IPS DF 6.9 (cell line): ENCODE measurements around the gene ZC3H18.
A peak's percentile ranks its signal among the peaks of the same experiment; 100 is the strongest.

Experiments used
- DNase-seq: peaks from one replicate; pipeline ENCODE4 v3.0.0-alpha.2; 2013; ENCODE audit warnings: low read depth, low spot score
- H3K27ac ChIP-seq: one replicate; pipeline ENCODE4 v1.5.1; 2013; ENCODE audit warnings: low read length, control low read depth
- H3K27me3 ChIP-seq: 2 replicates; pipeline ENCODE4 v1.6.1; 2013; ENCODE audit warnings: mild to moderate bottlenecking, low read length; ENCODE audit not compliant: control insufficient read depth, insufficient read depth
- H3K36me3 ChIP-seq: 2 replicates; pipeline ENCODE4 v1.6.1; 2013; ENCODE audit warnings: low read length; ENCODE audit not compliant: control insufficient read depth, insufficient read depth
- H3K4me1 ChIP-seq: 2 replicates; pipeline ENCODE4 v1.6.1; 2013; ENCODE audit warnings: low read length; ENCODE audit not compliant: control insufficient read depth, insufficient read depth
- H3K4me3 ChIP-seq: 2 replicates; pipeline ENCODE4 v1.5.1; 2013; ENCODE audit warnings: mild to moderate bottlenecking, low read length
- H3K9me3 ChIP-seq: 2 replicates; pipeline ENCODE4 v1.6.1; 2013; ENCODE audit warnings: low read length, inconsistent platforms; ENCODE audit not compliant: control insufficient read depth, insufficient read depth
- WGBS: extraction: QIAGEN DNeasy Blood & Tissue Kit; methylation state at CpG from one replicate; pipeline ENCODE4 v1.1.7; 2013; ENCODE audit warnings: mixed read lengths, missing lambda C conversion rate; ENCODE audit not compliant: insufficient read length, insufficient coverage; 5-methylcytosine and 5-hydroxymethylcytosine counted together

The ZC3H18 gene

DNA sequence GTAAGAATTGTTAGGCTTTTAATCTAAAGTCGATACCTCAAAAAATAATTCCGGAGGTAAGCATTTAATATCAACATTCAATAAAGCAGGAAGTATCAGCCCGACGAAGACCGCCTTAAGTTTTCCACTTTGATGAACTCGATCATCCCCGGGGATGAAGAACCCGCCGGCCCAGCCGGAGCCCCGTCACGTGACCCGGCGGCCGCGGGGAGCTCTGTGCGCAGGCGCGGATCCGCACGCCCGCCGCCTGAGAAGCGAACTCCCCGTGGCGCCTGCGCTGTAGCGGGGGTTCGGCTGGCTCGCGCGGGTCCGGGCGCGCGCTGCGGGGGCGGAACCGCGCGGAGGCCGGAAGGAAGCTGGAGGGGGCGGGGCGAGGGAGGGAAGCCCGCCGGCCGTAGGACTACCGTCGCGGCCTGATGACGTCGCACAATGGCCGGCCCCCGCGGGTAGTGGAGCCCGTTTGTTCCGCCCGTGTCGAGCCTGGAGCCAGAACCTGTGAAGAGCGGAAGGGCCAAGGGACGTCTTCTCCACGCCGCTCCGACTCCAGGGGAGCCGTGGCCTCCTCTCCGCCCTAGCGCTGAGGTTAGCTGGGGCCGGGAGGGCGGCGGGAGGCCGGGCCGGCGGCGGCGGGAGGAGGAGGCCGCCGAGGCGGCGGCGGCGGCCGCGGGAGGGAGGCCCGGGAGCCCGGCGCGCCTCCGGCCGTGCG, at the start of gene ZC3H18:
Gene ZC3H18 (plus strand): TSS at position 419 of the 706 bp plus-strand sequence. CDS start 6,721 bp downstream, outside the sequence.
- no peak within 1 kb of the TSS for H3K27ac ChIP-seq

DNA sequence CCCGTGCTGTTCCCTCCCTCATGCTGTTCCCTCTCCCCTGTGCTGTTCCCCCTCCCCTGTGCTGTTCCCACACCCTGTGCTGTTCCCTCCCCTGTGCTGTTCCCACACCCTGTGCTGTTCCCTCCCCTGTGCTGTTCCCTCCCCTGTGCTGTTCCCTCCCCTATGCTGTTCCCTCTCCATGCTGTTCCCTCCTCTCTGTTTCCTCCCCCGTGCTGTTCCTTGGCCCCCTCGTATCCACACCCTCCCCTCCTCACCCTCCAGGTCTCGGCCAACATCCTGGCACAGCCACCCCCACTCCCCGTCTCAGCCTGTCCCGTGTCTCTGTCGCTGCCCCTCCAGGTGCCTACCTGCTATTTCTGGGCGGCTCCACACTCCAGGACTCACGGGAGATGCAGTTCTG, 48.5 kb upstream of the ZC3H18 start:
- Histone ChIP-seq H3K27me3 (no peaks in the 10 kb centered on the region), H3K36me3 (no peaks in the 10 kb centered on the region), H3K4me1 (peaks cover 4% of the 10 kb centered on the region; the same call in 1 of the 2 replicates), H3K9me3 (no peaks in the 10 kb centered on the region), H3K4me3 (no peak overlapping the region), H3K27ac (no peak overlapping the region)
- WGBS: no CpG with 5 or more reads among the region's 9 CpGs
- DNase-seq: no peak

More for the DNA sequence above, at the start of gene ZC3H18:
- H3K36me3 ChIP-seq: no peaks in the 10 kb centered on the region
- WGBS: no CpG with 5 or more reads among the region's 90 CpGs
- peaks cover 2% of the 10 kb centered on the region; the same call in 1 of the 2 replicates for H3K4me1 ChIP-seq
- peak within 1 kb of the TSS; percentile 73 for H3K4me3 ChIP-seq
- DNase-seq: peak; percentile 90
- H3K27me3 ChIP-seq: no peaks in the 10 kb centered on the region
- no peaks in the 10 kb centered on the region for H3K9me3 ChIP-seq

DNA sequence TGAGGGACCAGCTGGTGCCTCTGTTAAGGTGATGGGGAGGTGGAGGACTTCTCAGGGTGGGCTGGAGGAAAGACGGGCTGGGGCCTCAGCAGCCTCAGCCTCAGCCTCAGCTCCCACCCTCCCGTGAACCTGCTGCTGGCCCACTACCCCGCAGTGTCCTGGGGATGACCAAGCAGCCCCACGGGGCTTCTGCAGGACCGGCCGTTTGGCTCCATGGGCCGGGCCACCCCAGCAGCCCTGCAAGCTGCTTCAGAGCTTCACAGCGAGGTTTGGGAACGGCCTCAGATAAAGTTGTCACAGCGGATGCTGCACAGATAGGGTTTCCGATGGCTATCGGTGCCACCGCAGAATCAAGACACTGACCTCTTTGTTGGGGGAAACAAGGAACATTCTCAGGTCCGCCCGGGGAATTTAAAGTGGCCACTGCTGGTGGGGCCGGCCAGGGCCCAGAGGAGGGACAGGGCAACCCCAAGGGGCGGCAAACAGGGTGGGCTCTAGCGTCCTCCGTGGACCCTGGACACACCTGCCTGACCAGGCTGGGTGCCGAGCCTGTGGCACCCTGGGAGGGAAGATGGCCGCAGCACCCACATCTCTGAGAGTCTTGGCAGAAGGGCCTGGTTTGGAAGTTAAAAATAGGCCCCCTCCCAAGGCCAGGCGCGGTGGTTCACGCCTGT, 47.8 kb upstream of the ZC3H18 start:
- no peaks in the 10 kb centered on the region for H3K9me3 ChIP-seq
- H3K27ac ChIP-seq: no peak overlapping the region
- no CpG with 5 or more reads among the region's 24 CpGs for WGBS
- H3K27me3 ChIP-seq: no peaks in the 10 kb centered on the region
- DNase-seq: no peak
- peaks cover 4% of the 10 kb centered on the region; the same call in 1 of the 2 replicates for H3K4me1 ChIP-seq
- H3K4me3 ChIP-seq: no peak overlapping the region
- no peaks in the 10 kb centered on the region for H3K36me3 ChIP-seq

DNA sequence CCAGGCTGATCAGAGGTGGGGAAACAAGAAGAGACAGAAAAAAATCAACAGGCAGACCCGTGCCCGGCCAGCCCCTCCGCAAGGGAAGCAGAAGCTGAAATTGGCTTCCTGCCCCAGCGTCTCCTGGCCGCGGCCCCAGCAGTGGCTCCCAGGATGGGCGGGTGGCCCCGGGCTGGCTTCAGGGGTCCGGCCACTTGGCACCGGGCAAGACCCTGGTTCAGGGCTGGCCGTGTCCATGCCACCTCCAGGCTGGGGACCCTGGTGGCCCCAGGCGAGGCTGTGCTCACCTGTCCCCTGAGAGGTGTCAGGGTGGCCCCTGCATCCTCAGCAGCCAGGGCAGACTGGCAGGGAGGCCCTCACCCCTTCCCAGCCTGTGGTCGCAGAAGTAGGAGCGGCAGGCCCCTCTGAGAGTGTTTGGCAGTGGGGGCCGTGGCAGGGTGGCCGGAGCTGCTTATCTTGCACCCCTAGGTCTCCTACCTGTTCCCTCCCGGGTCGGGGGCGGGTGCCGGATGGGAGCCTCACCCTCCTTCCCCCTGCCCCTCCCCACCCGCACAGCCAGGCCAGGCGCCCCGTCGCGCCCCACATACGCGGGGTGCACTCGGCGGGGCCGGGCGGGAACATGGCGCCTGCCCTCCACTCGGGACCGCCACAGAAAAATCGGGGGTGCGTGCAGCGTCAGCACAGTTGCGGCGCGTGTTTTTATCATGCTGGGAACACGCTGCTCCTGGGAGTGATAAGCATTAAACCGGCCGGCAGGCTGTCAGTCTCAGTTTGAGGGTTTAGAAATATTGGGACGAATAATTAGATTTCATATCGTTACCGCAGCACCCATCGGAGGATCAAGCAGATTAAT, 46.7 kb upstream of the ZC3H18 start:
- no peak overlapping the region for H3K4me3 ChIP-seq
- H3K36me3 ChIP-seq: no peaks in the 10 kb centered on the region; the same call in 1 of the 2 replicates
- H3K9me3 ChIP-seq: no peaks in the 10 kb centered on the region
- no CpG with 5 or more reads among the region's 47 CpGs for WGBS
- no peak overlapping the region for H3K27ac ChIP-seq
- no peak for DNase-seq
- H3K4me1 ChIP-seq: peaks cover 4% of the 10 kb centered on the region; the same call in 1 of the 2 replicates
- H3K27me3 ChIP-seq: no peaks in the 10 kb centered on the region

DNA sequence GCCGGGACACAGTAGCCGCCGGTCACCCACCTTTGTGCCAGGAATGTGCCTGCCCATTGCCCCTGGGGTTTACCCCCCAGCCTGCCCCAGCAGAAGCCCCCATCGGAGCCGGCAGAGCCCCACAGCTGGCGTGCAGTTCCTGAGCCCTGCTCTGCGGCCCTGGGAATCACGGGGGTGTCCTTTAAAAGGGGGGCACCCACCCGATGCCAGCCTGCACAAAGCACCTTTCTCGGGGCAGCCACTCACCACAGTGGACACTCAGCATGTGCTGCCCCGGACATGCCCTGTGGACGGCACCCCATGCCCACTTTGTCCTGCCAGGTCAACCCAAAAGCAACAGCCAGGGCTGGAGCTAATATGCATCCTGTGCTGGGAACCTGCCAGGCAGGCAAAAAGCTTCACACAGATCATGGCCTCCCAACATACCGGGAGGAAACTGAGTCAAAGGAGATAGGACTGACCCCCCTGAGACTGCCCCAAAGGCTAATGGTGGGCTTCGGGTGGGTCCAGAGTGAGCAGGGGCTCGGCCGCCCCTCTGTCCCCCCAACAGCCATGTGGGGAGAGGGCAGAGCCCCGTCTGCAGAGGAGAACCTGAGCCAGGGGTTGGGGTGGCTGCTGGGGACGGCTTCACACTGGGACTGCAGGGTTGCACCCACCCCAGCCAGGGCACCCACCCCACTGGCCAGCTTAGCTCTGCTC, 45.8 kb upstream of the ZC3H18 start:
- no peaks in the 10 kb centered on the region for H3K9me3 ChIP-seq

DNA sequence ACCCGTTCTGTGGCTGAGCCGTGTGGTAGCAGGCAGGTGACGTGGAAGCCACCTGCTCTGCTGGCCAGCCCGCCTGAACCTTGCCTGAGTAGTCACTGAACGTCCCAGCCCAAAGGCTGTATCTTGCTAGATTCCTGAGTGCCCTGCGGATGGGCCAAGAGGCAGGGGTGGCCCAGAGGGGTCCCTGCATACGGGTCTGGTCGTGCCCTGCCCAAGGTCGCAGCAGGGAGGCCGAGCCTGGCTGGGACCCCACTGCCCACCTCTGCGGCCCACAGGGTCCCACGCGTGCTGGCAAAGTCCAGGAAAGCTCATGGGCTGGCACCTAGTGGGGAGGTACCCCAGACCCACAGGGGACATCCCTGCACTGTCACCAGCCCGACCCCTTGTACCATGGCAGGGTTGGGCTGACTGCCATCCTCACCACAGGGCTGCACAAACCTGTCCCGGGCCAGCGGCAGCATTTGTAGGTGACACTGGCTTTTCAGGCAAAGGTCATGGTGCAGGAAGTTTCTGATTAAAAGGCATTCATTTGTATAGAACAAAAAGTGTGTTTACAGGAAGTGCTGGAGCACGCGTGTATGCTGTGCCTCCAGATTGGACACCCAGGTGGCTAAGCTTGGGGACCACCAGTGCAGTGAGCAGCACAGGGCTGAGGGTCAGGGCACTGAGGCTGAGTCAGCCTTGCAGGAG, 45.1 kb upstream of the ZC3H18 start:
- DNase-seq: no peak
- no CpG with 5 or more reads among the region's 18 CpGs for WGBS

More for the DNA sequence above, 45.8 kb upstream of the ZC3H18 start:
- no peak for DNase-seq
- no CpG with 5 or more reads among the region's 18 CpGs for WGBS
- no peaks in the 10 kb centered on the region for H3K27me3 ChIP-seq
- no peak overlapping the region for H3K27ac ChIP-seq
- peaks cover 4% of the 10 kb centered on the region; the same call in 1 of the 2 replicates for H3K4me1 ChIP-seq
- no peak overlapping the region for H3K4me3 ChIP-seq
- no peaks in the 10 kb centered on the region; the same call in 1 of the 2 replicates for H3K36me3 ChIP-seq

DNA sequence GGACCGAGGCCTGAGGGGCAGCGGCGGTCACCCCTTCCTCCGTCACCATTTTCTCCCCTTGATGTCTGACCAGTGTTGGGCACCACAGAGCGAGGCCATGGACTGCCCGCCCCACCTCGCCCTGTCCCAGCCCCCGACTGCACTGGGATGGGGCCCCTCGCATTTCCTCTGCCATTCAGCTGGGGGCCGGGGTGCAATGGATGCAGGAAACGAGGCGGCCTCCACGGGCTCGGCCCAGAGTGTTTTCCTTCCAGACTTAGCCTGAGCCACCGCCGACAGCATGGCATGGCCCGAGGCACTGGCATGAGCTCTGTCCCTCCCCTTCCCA, 44.6 kb upstream of the ZC3H18 start:
- WGBS: no CpG with 5 or more reads among the region's 17 CpGs
- no peak overlapping the region for H3K4me3 ChIP-seq
- DNase-seq: no peak
- H3K4me1 ChIP-seq: peaks cover 4% of the 10 kb centered on the region; the same call in 1 of the 2 replicates
- H3K36me3 ChIP-seq: no peaks in the 10 kb centered on the region; the same call in 1 of the 2 replicates
- H3K27ac ChIP-seq: no peak overlapping the region
- no peaks in the 10 kb centered on the region for H3K9me3 ChIP-seq
- no peaks in the 10 kb centered on the region for H3K27me3 ChIP-seq

More for the DNA sequence above, 45.1 kb upstream of the ZC3H18 start:
- Histone ChIP-seq H3K36me3 (no peaks in the 10 kb centered on the region; the same call in 1 of the 2 replicates), H3K4me1 (peaks cover 4% of the 10 kb centered on the region; the same call in 1 of the 2 replicates), H3K9me3 (no peaks in the 10 kb centered on the region), H3K27ac (no peak overlapping the region), H3K27me3 (no peaks in the 10 kb centered on the region), H3K4me3 (no peak overlapping the region)

DNA sequence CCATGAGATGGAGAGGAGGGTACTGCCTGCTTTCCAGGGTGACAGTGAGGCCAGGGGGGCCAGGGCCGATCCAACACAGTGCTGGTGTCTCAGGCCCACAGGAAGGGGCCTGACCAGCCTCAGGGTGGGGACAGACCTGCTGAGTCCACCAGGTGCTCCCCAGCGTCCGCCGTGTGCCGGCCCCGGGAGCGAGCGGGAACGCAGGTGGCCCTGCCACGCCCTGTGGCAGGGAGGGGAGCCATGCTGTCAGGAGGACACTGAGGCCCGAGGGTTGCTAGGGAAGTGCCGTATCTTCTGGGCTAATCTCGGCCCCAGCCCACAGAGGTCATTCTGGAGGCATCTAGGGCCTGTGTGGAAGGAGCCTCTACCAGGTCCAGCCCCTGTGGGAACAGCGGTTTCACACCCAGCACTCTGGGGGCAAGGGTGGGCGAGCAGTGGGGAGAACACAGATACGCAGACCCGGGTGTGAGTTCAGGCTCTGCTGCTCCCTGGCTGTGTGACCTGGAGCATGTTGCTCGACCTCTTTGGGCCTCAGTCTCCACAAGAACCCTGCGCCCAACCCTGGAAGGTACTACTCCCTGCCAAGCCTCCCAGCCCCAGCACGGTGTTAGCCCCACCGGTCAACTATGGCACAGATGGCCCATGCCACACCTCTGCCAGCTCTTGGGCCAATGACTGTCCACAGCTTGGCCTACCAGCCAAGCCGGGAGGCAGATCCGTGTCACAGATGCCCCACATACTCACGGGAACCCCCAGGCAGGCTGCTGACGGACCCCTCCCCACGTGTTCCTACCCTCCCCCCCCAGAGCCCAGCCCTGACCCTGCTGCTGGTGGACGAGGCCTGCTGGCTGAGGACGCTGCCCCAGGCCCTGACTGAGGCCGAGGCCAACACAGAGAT, 43.9 kb upstream of the ZC3H18 start:
- peaks cover 4% of the 10 kb centered on the region; the same call in 1 of the 2 replicates for H3K4me1 ChIP-seq
- H3K4me3 ChIP-seq: no peak overlapping the region
- no peak for DNase-seq
- WGBS: no CpG with 5 or more reads among the region's 29 CpGs
- H3K36me3 ChIP-seq: no peaks in the 10 kb centered on the region; the same call in 1 of the 2 replicates
- H3K9me3 ChIP-seq: no peaks in the 10 kb centered on the region
- H3K27me3 ChIP-seq: no peaks in the 10 kb centered on the region
- no peak overlapping the region for H3K27ac ChIP-seq

DNA sequence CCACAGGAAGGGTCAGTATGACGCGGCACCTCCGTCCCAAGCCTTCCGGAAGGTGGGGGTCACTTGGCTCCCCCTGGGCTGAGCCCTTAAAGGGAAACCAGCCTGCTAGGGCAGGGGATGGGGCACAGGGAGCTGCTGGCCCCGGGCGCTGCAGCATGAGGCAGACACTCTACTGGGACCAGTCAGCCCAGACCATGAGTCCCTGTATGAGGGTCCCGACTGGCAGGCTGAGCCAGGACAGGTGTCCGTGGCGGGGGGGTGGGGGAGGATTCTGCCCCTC, 43.4 kb upstream of the ZC3H18 start:
- H3K9me3 ChIP-seq: no peaks in the 10 kb centered on the region
- no CpG with 5 or more reads among the region's 9 CpGs for WGBS
- H3K27me3 ChIP-seq: no peaks in the 10 kb centered on the region
- H3K4me1 ChIP-seq: peaks cover 4% of the 10 kb centered on the region; the same call in 1 of the 2 replicates
- no peak overlapping the region for H3K27ac ChIP-seq
- no peak for DNase-seq
- no peak overlapping the region for H3K4me3 ChIP-seq
- H3K36me3 ChIP-seq: no peaks in the 10 kb centered on the region; the same call in 1 of the 2 replicates
